ENCODE results near the gene KRTAP1-5. TPM values are rescaled to one million over a fixed set of nuclear protein-coding genes. Genes with fewer than 3 reads are reported as not detected.
"Not testable (repeated sequence)": the region's sequence is repeated elsewhere in the genome, so short reads cannot be mapped to it uniquely, and the experiment has no call there.

Gene KRTAP1-5
- total RNA-seq, result not detected in 2 replicates

DNA sequence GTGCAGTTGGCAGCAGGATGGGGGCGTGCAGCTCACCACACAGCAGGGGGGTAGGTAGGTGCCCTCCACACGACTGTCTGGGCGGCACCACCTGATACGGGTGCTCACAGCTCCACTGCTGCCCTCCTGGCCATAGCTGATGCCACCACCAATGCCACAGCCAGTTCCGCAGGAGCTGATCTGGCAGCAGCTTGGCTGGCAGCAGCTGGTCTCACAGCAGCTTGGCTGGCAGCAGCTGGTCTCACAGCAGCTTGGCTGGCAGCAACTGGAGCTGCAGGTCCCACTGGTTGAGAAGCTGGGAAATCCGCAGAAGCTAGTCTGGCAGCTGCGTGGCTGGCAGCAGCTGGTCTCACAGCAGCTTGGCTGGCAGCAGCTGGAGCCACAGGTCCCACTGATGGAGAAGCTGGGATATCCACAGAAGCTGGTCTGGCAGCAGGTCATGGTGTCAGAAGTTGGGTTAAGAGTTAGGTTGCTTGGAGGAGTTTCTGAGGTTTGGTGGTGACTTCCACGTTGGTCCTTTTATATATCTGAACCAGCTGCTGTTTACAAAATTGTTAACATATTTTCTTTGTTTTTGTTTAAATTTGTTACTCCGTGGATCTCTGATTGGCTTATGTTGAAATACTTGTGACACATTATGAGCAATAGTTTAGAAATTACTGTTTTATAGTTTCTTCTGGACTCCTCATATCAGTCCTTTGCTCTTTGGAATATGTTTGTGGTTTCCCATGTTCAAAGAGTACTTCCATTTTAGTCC is at the start of gene KRTAP1-5:
KRTAP1-5 (minus strand) TSS at position 494 of the 757 bp plus-strand sequence; CDS start at position 441, 53 bp downstream.
- H3K4me1 Mint-ChIP-seq (ENCODE audit: low read depth), result no peaks in the 10 kb centered on the region

GRCh38 chr17:41076788-41077187 is 49.8 kb upstream of the KRTAP1-5 start:
- no peak for DNase-seq (ENCODE audit: low spot score)
- intact Hi-C loops (cut with micrococcal nuclease), result no loop called here
- Mint-ChIP-seq H3K27me3 (ENCODE audit: insufficient read depth) (peaks cover 2% of the 10 kb centered on the region), H3K4me1 (ENCODE audit: low read depth) (no peaks in the 10 kb centered on the region), H3K27ac (no peak overlapping the region), H3K4me3 (no peak overlapping the region), H3K36me3 (ENCODE audit: low read depth) (no peaks in the 10 kb centered on the region), H3K9me3 (no peaks in the 10 kb centered on the region)

More for the DNA sequence above, at the start of gene KRTAP1-5:
- Mint-ChIP-seq H3K9me3 (no peaks in the 10 kb centered on the region), H3K36me3 (ENCODE audit: low read depth) (no peaks in the 10 kb centered on the region), H3K27me3 (ENCODE audit: insufficient read depth) (peaks cover 6% of the 10 kb centered on the region), H3K4me3 (no peak within 1 kb of the TSS), H3K27ac (no peak within 1 kb of the TSS)
- intact Hi-C loops (cut with micrococcal nuclease), result no loop called here
- DNase-seq (ENCODE audit: low spot score), result no peak

GRCh38 chr17:41073676-41074075 is 46.7 kb upstream of the KRTAP1-5 start:
- no peak overlapping the region for H3K27ac Mint-ChIP-seq
- H3K4me3 Mint-ChIP-seq, result no peak overlapping the region
- peaks cover 4% of the 10 kb centered on the region for H3K27me3 Mint-ChIP-seq (ENCODE audit: insufficient read depth)
- no peaks in the 10 kb centered on the region for H3K9me3 Mint-ChIP-seq
- no peaks in the 10 kb centered on the region for H3K4me1 Mint-ChIP-seq (ENCODE audit: low read depth)
- intact Hi-C loops (cut with micrococcal nuclease), result no loop called here
- no peak for DNase-seq (ENCODE audit: low spot score)
- no peaks in the 10 kb centered on the region for H3K36me3 Mint-ChIP-seq (ENCODE audit: low read depth)

DNA sequence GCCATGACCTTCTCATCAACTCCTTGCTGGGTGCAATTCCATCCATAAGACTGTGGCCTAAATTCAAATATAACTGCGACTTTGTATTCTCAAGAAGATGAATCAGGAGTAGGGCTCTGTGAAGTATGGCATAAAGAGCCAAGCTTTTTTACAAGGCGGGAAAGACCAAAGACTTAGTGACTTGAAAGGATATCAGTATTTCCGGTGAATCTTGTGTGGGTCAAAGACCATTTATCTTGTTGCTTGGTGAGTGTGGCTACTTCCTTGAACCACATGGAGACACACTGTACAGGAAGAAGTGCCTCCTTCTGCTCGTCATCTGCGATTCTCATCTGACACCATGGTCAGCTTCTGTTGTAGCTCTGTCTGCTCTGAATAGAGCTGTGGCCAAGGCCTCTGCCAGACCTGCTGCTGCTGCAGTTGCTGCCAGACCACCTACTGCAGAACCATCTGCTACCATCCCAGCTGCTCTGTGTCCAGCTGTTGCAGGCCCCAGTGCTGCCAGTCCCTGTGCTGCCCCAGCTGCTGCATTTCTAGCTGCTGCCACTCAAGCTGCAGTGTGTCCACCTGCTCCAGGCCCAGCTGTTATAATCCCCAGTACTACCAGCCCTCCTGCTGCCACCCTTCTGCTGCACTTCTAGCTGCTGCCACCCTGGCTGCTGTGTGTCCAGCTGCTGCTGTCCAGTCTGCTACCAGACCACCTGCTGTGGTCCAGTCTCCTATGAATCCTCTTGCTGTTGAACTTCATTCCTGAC is 44.8 kb upstream of the KRTAP1-5 start:
- peaks cover 4% of the 10 kb centered on the region for H3K27me3 Mint-ChIP-seq (ENCODE audit: insufficient read depth)
- H3K36me3 Mint-ChIP-seq (ENCODE audit: low read depth), result no peaks in the 10 kb centered on the region
- DNase-seq (ENCODE audit: low spot score), result no peak
- no peaks in the 10 kb centered on the region for H3K4me1 Mint-ChIP-seq (ENCODE audit: low read depth)
- no peak overlapping the region for H3K4me3 Mint-ChIP-seq
- no peaks in the 10 kb centered on the region for H3K9me3 Mint-ChIP-seq
- no peak overlapping the region for H3K27ac Mint-ChIP-seq
- intact Hi-C loops (cut with micrococcal nuclease), result no loop called here

GRCh38 chr17:41069031-41069430 is 42.0 kb upstream of the KRTAP1-5 start:
- peaks cover 4% of the 10 kb centered on the region for H3K27me3 Mint-ChIP-seq (ENCODE audit: insufficient read depth)
- DNase-seq (ENCODE audit: low spot score), result no peak

DNA sequence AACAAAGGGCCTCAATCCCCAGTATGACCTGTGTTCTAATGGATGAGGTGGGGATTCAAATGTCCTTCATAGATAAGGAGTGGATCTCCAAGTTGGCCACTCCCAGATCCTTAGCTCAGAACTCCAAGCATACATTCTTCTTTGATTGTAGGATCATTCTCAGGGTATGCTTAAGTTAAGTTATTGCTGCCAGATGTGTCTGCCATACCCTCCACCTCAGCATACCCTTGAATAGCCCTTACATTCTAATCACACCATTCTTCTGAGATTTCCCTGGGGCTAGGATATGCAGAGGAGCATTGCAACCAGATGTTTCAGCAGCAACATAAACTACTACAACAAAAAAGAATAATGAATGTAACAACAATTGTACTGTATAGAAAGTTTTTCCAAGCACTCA is 40.3 kb upstream of the KRTAP1-5 start:
- Mint-ChIP-seq H3K4me3 (no peak overlapping the region), H3K4me1 (ENCODE audit: low read depth) (no peaks in the 10 kb centered on the region), H3K36me3 (ENCODE audit: low read depth) (no peaks in the 10 kb centered on the region), H3K27ac (no peak overlapping the region), H3K9me3 (no peaks in the 10 kb centered on the region), H3K27me3 (ENCODE audit: insufficient read depth) (peaks cover 4% of the 10 kb centered on the region)
- intact Hi-C loops (cut with micrococcal nuclease), result no loop called here
- DNase-seq (ENCODE audit: low spot score), result no peak

More at GRCh38 chr17:41069031-41069430, 42.0 kb upstream of the KRTAP1-5 start:
- no peaks in the 10 kb centered on the region for H3K9me3 Mint-ChIP-seq
- no peaks in the 10 kb centered on the region for H3K36me3 Mint-ChIP-seq (ENCODE audit: low read depth)
- no peak overlapping the region for H3K4me3 Mint-ChIP-seq
- H3K4me1 Mint-ChIP-seq (ENCODE audit: low read depth), result no peaks in the 10 kb centered on the region
- intact Hi-C loops (cut with micrococcal nuclease), result no loop called here
- H3K27ac Mint-ChIP-seq, result no peak overlapping the region

- DNase-seq (ENCODE audit: low spot score), result no peak
- Mint-ChIP-seq H3K27ac (no peak within 1 kb of the TSS), H3K27me3 (ENCODE audit: insufficient read depth) (peaks cover 6% of the 10 kb centered on the region), H3K4me1 (ENCODE audit: low read depth) (no peaks in the 10 kb centered on the region), H3K36me3 (ENCODE audit: low read depth) (no peaks in the 10 kb centered on the region), H3K9me3 (no peaks in the 10 kb centered on the region), H3K4me3 (no peak within 1 kb of the TSS)
- intact Hi-C loops (cut with micrococcal nuclease), result no loop called here
These were observed 39.0 kb upstream of the KRTAP1-5 start, which contains the start of gene KRTAP2-4 for GRCh38 chr17:41065829-41066624. TSS of gene KRTAP2-4 (minus strand) at chr17:41065879. CDS start at chr17:41065845, 34 bp downstream.

- H3K4me1 Mint-ChIP-seq (ENCODE audit: low read depth); H3K27ac Mint-ChIP-seq; H3K4me3 Mint-ChIP-seq; H3K36me3 Mint-ChIP-seq (ENCODE audit: low read depth); DNase-seq (ENCODE audit: low spot score); intact Hi-C loops (cut with micrococcal nuclease); H3K9me3 Mint-ChIP-seq: not testable (repeated sequence)
- peaks cover 14% of the 10 kb centered on the region for H3K27me3 Mint-ChIP-seq (ENCODE audit: insufficient read depth)
These were observed 38.1 kb upstream of the KRTAP1-5 start for GRCh38 chr17:41065016-41065689.

GRCh38 chr17:41064301-41064700 is 37.3 kb upstream of the KRTAP1-5 start:
- intact Hi-C loops (cut with micrococcal nuclease), result no loop called here
- Mint-ChIP-seq H3K36me3 (ENCODE audit: low read depth) (no peaks in the 10 kb centered on the region), H3K27ac (no peak overlapping the region), H3K27me3 (ENCODE audit: insufficient read depth) (peaks cover 15% of the 10 kb centered on the region), H3K4me1 (ENCODE audit: low read depth) (no peaks in the 10 kb centered on the region), H3K9me3 (no peaks in the 10 kb centered on the region), H3K4me3 (no peak overlapping the region)
- DNase-seq (ENCODE audit: low spot score), result no peak

DNA sequence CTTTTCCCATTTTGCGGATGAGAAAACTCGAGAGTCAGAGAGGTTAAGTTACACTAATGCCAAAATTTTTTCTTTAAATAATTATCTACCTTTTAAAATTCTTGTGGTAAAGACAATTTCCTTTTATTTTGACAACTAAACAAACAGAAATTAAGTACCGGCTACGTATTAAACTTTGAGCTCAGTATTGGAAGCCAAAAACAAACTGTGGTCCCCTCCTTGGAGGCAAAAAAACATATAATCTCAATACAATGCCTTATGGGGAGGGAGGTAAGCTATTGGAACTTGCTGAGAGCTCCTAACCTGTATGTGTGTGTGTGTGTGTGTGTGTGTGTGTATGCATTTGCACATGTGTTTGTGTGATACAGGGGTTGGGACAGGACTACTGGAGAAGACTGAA is 36.4 kb upstream of the KRTAP1-5 start:
- no peak for DNase-seq (ENCODE audit: low spot score)
- H3K9me3 Mint-ChIP-seq, result no peaks in the 10 kb centered on the region
- peaks cover 19% of the 10 kb centered on the region for H3K27me3 Mint-ChIP-seq (ENCODE audit: insufficient read depth)
- intact Hi-C loops (cut with micrococcal nuclease), result no loop called here
- H3K4me1 Mint-ChIP-seq (ENCODE audit: low read depth), result no peaks in the 10 kb centered on the region
- no peak overlapping the region for H3K4me3 Mint-ChIP-seq
- no peaks in the 10 kb centered on the region for H3K36me3 Mint-ChIP-seq (ENCODE audit: low read depth)
- no peak overlapping the region for H3K27ac Mint-ChIP-seq

- Mint-ChIP-seq H3K4me3 (no peak overlapping the region), H3K9me3 (peaks cover 6% of the 10 kb centered on the region), H3K27ac (no peak overlapping the region), H3K36me3 (ENCODE audit: low read depth) (no peaks in the 10 kb centered on the region), H3K27me3 (ENCODE audit: insufficient read depth) (peaks cover 19% of the 10 kb centered on the region), H3K4me1 (ENCODE audit: low read depth) (no peaks in the 10 kb centered on the region)
- no peak for DNase-seq (ENCODE audit: low spot score)
- intact Hi-C loops (cut with micrococcal nuclease), result no loop called here
These were observed 35.0 kb upstream of the KRTAP1-5 start for GRCh38 chr17:41061964-41062363.

DNA sequence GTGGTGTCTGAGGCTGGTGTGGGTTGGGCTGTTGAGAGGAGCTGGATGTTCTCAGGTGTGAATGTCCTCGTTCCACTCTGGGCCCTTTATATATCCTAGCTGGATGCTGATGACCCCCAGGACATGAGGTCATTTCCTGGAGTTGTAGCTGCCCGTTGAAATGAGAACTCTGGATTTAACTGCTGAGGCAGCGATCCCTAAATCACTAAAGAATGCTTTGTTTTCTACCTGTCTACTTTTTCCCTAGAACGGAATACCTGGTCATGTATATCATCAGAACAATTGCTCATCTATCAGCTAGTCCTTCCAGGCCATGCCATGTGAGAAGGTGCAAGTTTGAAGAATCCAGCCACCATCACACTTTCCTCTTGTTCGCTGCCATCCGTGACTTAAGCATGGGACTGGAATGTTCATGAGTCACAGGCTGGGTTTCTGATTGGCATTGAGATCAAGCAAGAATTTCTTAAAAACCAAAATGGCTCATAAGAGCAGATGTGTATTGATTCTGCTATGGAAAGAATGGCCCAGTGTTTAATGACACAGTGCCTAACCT is 33.1 kb upstream of the KRTAP1-5 start, which contains the start of gene KRTAP2-3:
KRTAP2-3 (minus strand) TSS at position 63 of the 553 bp plus-strand sequence. CDS start 64 bp downstream, outside the sequence.
- peaks cover 6% of the 10 kb centered on the region for H3K9me3 Mint-ChIP-seq
- no peak for DNase-seq (ENCODE audit: low spot score)
- H3K27ac Mint-ChIP-seq, result no peak within 1 kb of the TSS
- no peak within 1 kb of the TSS for H3K4me3 Mint-ChIP-seq
- peaks cover 21% of the 10 kb centered on the region for H3K27me3 Mint-ChIP-seq (ENCODE audit: insufficient read depth)
- H3K4me1 Mint-ChIP-seq (ENCODE audit: low read depth), result no peaks in the 10 kb centered on the region
- H3K36me3 Mint-ChIP-seq (ENCODE audit: low read depth), result no peaks in the 10 kb centered on the region
- intact Hi-C loops (cut with micrococcal nuclease), result no loop called here

Data from activated T-helper 1 cell treated with anti-CD3 and anti-CD28 coated beads, Interleukin-12 subunit alpha, Interleukin-12 subunit beta, Interleukin-2, Interleukin-4 antibody, amounts not matched to agents 30 ng/mL and 10 ng/mL and 1 ng/mL, durations not matched to agents 14 hours and 24 hours and 36 hours (primary cell).